Measurements from ENCODE around the gene TRPM3.

- TF ChIP-seq CTCF (IDR thresholded peaks at IDR 0.05), result no peak
- TF ChIP-seq POLR2A (IDR thresholded peaks at IDR 0.05), result no peak
These were observed 532.4 kb downstream of the TRPM3 start for GRCh38 chr9:70588999-70589398.

All from adrenal gland (tissue), 5 donors.